HL-60 (cell line): ENCODE measurements around the gene PRMT7.

ENCODE experiments used
- CTCF ChIP-seq: IDR thresholded peaks from one replicate; pipeline ENCODE4 v1.5.1; 2011; ENCODE audit warnings: low read length, control low read depth, inconsistent platforms; ENCODE audit not compliant: insufficient read depth
- POLR2AphosphoS5 ChIP-seq: IDR thresholded peaks from 2 replicates; pipeline ENCODE4 v1.6.1; 2012; ENCODE audit warnings: low read depth

GRCh38 chr16:68349838-68350410 lies 39.1 kb downstream of the PRMT7 start:
- no peak for TF ChIP-seq CTCF
- no peak for TF ChIP-seq POLR2AphosphoS5
